Loucy (cell line): Measurements from ENCODE around the gene KLHL24.

Source experiments
- H2AFZ ChIP-seq: fragments of 200-600 bp; sonication (generic); 2 replicates; pipeline ENCODE4 v1.6.0; 2016; ENCODE audit warnings: antibody characterized with exemption, mild to moderate bottlenecking, low read length, moderate library complexity
- H3F3A ChIP-seq: fragments of 200-600 bp; 2 replicates; pipeline ENCODE4 v1.6.0; 2016; ENCODE audit warnings: antibody characterized with exemption, low read depth, mild to moderate bottlenecking
- H3K27me3 ChIP-seq: fragments of 200-600 bp; sonication (generic); 2 replicates; pipeline ENCODE4 v1.6.1; 2014; ENCODE audit warnings: low read length, mild to moderate bottlenecking; ENCODE audit not compliant: insufficient read depth, poor library complexity, severe bottlenecking
- H3K36me3 ChIP-seq: fragments of 200-600 bp; sonication (generic); 2 replicates; pipeline ENCODE4 v1.6.1; 2016; ENCODE audit warnings: low read length; ENCODE audit not compliant: insufficient read depth
- H3K4me1 ChIP-seq: fragments of 200-600 bp; sonication (generic); 2 replicates; pipeline ENCODE4 v1.5.1; 2014; ENCODE audit warnings: low read length, mild to moderate bottlenecking; ENCODE audit not compliant: insufficient read depth, poor library complexity, severe bottlenecking
- H3K4me2 ChIP-seq: fragments of 200-600 bp; sonication (generic); 2 replicates; pipeline ENCODE4 v1.6.0; 2014; ENCODE audit warnings: antibody characterized with exemption, low read length, low read depth, mild to moderate bottlenecking; ENCODE audit not compliant: poor library complexity, severe bottlenecking
- H3K4me3 ChIP-seq: fragments of 200-600 bp; sonication (generic); 2 replicates; pipeline ENCODE4 v1.5.1; 2014; ENCODE audit warnings: low read length, mild to moderate bottlenecking, mixed read lengths; ENCODE audit not compliant: poor library complexity, severe bottlenecking
- H3K79me2 ChIP-seq: fragments of 200-600 bp; sonication (generic); 2 replicates; pipeline ENCODE4 v1.6.1; 2014; ENCODE audit warnings: low read length; ENCODE audit not compliant: insufficient read depth
- H3K9ac ChIP-seq: fragments of 200-600 bp; sonication (generic); 2 replicates; pipeline ENCODE4 v1.6.0; 2014; ENCODE audit warnings: mild to moderate bottlenecking, low read depth, low read length, moderate library complexity; ENCODE audit not compliant: poor library complexity, severe bottlenecking
- H3K9me2 ChIP-seq: fragments of 200-600 bp; sonication (generic); replicated peaks from 2 replicates; pipeline ENCODE4 v1.6.1; 2016; ENCODE audit warnings: low read depth, low read length, mixed read lengths
- H3K9me3 ChIP-seq: fragments of 200-600 bp; sonication (generic); 2 replicates; pipeline ENCODE4 v1.6.1; 2014; ENCODE audit warnings: mild to moderate bottlenecking, antibody characterized with exemption, low read length, low read depth; ENCODE audit not compliant: insufficient read depth
- H4K20me1 ChIP-seq: fragments of 200-600 bp; sonication (generic); 2 replicates; pipeline ENCODE4 v1.6.0; 2014; ENCODE audit warnings: antibody characterized with exemption, low read length, mild to moderate bottlenecking; ENCODE audit not compliant: insufficient read depth, poor library complexity, severe bottlenecking
- CTCF ChIP-seq: fragments of 200-600 bp; sonication (generic); conservative IDR thresholded peaks from 2 replicates; pipeline ENCODE4 v1.5.1; 2014; ENCODE audit warnings: mild to moderate bottlenecking, antibody characterized with exemption, low read length
- EZH2phosphoT487 ChIP-seq: fragments of 200-600 bp; IDR thresholded peaks from 2 replicates; pipeline ENCODE4 v1.6.1; 2018; ENCODE audit warnings: antibody characterized with exemption, mild to moderate bottlenecking, moderate library complexity, borderline replicate concordance

Gene KLHL24

DNA sequence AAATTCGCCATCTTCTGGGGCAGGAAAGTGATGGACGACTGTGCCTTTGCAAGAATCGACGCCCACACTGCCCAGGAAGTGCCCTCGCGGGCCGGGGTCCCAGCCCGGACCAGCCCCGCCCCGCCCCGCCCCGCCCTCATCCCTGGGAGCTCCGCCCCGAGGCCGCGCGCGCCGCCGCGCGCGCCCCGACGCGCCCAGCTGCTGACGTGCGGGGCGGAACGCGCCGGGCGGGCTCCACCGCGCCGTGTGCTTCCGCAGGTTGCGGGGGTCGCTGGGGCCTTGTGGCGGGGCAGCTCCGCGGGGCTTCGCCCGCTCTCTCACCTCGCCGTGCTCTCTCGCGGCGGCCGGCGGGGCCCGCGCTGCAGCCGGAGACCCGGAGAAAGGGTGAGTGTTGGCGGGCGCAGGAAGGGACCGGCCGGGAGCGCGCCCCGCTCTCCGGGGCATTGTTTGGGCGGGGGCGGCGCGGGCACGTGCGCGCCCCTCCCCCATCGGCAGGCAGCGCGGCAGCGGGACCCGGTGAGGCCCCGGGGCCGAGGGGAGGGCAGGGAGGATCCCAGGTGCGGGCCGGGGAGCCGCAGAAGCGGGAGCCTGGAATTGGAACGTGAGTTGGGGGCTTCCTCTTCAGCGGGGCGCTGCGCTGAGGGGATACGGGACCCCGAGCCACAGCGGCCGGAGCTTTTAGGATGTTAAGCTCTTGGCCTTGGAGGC, 62.3 kb downstream of the KLHL24 start, which contains the start of gene YEATS2:
YEATS2 (plus strand) TSS at position 188 of the 708 bp plus-strand sequence. CDS start 17,366 bp downstream, outside the sequence.
- no peaks in the 10 kb centered on the region for H3F3A ChIP-seq
- peaks cover 48% of the 10 kb centered on the region for H4K20me1 ChIP-seq
- TF ChIP-seq EZH2phosphoT487 (no peak), CTCF (no peak)
- peak within 1 kb of the TSS; percentile 84 for H3K4me2 ChIP-seq
- no peaks in the 10 kb centered on the region for H3K9me3 ChIP-seq
- no peaks in the 10 kb centered on the region for H3K27me3 ChIP-seq
- peaks cover 56% of the 10 kb centered on the region for H3K79me2 ChIP-seq
- no peaks in the 10 kb centered on the region for H3K9me2 ChIP-seq
- peak within 1 kb of the TSS; percentile 97 for H2AFZ ChIP-seq
- H3K4me1 ChIP-seq: peaks cover 34% of the 10 kb centered on the region
- H3K36me3 ChIP-seq: no peaks in the 10 kb centered on the region
- peak within 1 kb of the TSS; percentile 94 for H3K4me3 ChIP-seq
- peak within 1 kb of the TSS; percentile 92 for H3K9ac ChIP-seq

- Histone ChIP-seq H3K4me3 (peak overlapping the region; percentile 94), H4K20me1 (peaks cover 54% of the 10 kb centered on the region), H3F3A (no peaks in the 10 kb centered on the region), H2AFZ (peak overlapping the region; percentile 59), H3K9me3 (no peaks in the 10 kb centered on the region), H3K27me3 (no peaks in the 10 kb centered on the region), H3K9me2 (no peaks in the 10 kb centered on the region), H3K4me2 (peak overlapping the region; percentile 84), H3K36me3 (no peaks in the 10 kb centered on the region), H3K4me1 (peaks cover 40% of the 10 kb centered on the region), H3K9ac (peak overlapping the region; percentile 92), H3K79me2 (peaks cover 61% of the 10 kb centered on the region)
- TF ChIP-seq CTCF: no peak
- no peak for TF ChIP-seq EZH2phosphoT487
These were observed 62.9 kb downstream of the KLHL24 start for GRCh38 chr3:183698318-183698751.

DNA sequence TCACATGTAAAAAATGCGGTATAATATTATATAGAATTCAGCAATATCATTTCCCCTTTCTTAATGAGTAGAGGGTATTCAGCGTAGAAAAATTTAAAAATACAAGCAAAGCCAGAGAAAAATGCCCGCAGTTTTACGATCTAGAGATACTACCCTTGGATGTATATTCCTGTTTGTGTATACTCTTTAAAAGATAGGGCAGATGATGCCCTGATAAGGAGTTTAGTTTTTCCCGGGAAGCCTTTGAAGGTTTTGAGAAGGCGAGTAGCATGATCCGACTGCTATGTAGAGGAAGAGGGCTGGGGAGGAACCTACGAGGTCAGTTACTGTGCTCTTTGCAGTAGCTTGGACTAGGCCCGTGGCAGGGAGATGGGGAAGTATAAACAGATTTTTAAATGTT, 63.3 kb downstream of the KLHL24 start:
- H3K27me3 ChIP-seq: no peaks in the 10 kb centered on the region
- H3F3A ChIP-seq: no peaks in the 10 kb centered on the region
- H3K4me3 ChIP-seq: peak overlapping the region; percentile 94
- TF ChIP-seq EZH2phosphoT487: no peak
- no peak for TF ChIP-seq CTCF
- peaks cover 42% of the 10 kb centered on the region for H3K4me1 ChIP-seq
- H3K9ac ChIP-seq: peak overlapping the region; percentile 92
- peaks cover 57% of the 10 kb centered on the region for H4K20me1 ChIP-seq
- H3K36me3 ChIP-seq: no peaks in the 10 kb centered on the region
- H3K79me2 ChIP-seq: peaks cover 65% of the 10 kb centered on the region
- no peaks in the 10 kb centered on the region for H3K9me2 ChIP-seq
- H3K4me2 ChIP-seq: peak overlapping the region; percentile 84
- no peak overlapping the region for H2AFZ ChIP-seq
- no peaks in the 10 kb centered on the region for H3K9me3 ChIP-seq
